Subcutaneous abdominal adipose tissue (tissue), 5 donors: ENCODE data around the gene PSTPIP1.

Experiments
- H3K27ac ChIP-seq: one replicate; pipeline ENCODE4 v1.7.0; 2013; ENCODE audit warnings: low read depth, mild to moderate bottlenecking, inconsistent platforms, low read length, moderate library complexity
- H3K27me3 ChIP-seq, 5 donors: one replicate each; pipeline ENCODE4 v1.7.0; 2013; ENCODE audit warnings: low read length in 5 of 5, inconsistent platforms in 1 of 5; ENCODE audit not compliant: control insufficient read depth in 5 of 5, insufficient read depth in 4 of 5
- H3K36me3 ChIP-seq, 5 donors: one replicate each; pipeline ENCODE4 v1.7.0; 2013; ENCODE audit warnings: low read length in 5 of 5; ENCODE audit not compliant: control insufficient read depth in 5 of 5, insufficient read depth in 5 of 5
- H3K4me1 ChIP-seq, 5 donors: one replicate each; pipeline ENCODE4 v1.7.0; 2013; ENCODE audit warnings: low read length in 5 of 5, mild to moderate bottlenecking in 3 of 5, moderate library complexity in 1 of 5; ENCODE audit not compliant: control insufficient read depth in 5 of 5, insufficient read depth in 5 of 5
- H3K4me3 ChIP-seq, 5 donors: one replicate each; pipeline ENCODE4 v1.7.0; 2013; ENCODE audit warnings: low read length in 5 of 5, low read depth in 1 of 5
- H3K9ac ChIP-seq, 5 donors: one replicate each; pipeline ENCODE4 v1.7.0; 2013; ENCODE audit warnings: low read length in 5 of 5, mild to moderate bottlenecking in 4 of 5, moderate library complexity in 3 of 5
- H3K9me3 ChIP-seq, 5 donors: one replicate each; pipeline ENCODE4 v1.7.0; 2013; ENCODE audit warnings: low read length in 5 of 5; ENCODE audit not compliant: control insufficient read depth in 5 of 5
- donor health status: healthy.
- donor health status: healthy.
- donor health status: healthy.
- donor health status: healthy.
- donor health status: healthy.

Gene PSTPIP1

DNA sequence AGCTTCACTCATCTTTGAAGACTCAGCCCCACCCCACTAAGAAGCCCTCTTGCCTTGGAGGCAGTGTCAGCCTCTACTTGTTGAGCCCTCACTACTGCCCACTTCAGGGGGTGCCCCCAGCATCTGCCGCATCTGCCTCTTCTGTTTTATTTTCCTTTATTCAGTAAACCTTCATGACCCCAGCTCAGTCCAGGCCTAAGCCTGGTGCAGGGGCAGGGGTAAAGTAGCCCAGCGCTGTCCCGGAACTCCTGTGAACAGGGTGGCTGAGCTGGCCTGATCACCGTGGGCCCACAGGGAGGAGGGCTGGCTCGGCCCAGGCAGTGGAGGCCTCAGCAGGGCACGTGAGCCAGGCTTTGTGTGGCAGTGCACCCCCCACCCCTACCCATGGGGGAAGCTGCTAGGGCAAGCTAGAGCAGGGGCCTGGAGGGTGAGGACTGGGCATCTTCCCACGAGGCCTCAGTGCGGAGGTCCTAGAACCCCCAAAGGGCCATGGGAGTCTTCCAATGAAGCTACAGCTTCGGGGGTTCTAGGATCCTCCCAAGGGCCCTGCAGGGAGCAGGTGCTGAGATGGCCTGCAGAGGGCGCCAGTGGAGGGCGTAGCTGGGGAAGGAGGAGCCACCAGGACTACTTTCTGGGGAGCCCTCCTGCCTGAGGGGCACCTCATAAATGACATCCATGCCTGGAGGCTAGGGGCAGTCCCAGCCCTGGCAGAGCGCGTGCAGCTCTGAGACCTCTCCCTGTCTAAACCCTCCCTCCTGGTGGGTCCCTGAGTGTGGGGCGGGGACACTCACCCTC is 40.0 kb downstream of the PSTPIP1 start:
- peak overlapping the region; percentile 41 for H3K27ac ChIP-seq
- peak overlapping the region in 3 of 5 donors; percentile 34 to 38 (median 34) for H3K9ac ChIP-seq
- H3K36me3 ChIP-seq: peaks cover 0 to 40% (median 17%) of the 10 kb centered on the region in 5 donors

DNA sequence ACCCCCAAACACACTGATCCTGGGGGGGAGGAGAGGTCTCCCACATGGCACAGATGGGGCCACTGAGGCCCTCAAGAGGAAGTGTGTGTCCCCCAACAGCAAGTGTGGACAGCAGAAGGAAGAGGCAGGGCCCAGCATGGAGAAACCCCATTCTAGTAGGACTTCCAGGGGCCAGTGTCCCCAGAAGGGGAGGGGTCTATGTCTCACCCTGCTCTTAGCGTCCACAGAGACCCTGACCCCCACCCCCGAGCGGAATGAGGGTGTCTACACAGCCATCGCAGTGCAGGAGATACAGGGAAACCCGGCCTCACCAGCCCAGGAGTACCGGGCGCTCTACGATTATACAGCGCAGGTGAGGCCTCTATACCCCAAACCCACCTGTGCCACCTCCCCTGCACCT is 40.7 kb downstream of the PSTPIP1 start:
- H3K36me3 ChIP-seq: peaks cover 0 to 40% (median 17%) of the 10 kb centered on the region in 5 donors
- H3K9me3 ChIP-seq: no peaks in the 10 kb centered on the region
- H3K9ac ChIP-seq: peak overlapping the region in 1 of 5 donors; percentile 34
- peak overlapping the region; percentile 41 for H3K27ac ChIP-seq
- no peak overlapping the region for H3K4me3 ChIP-seq
- H3K4me1 ChIP-seq: peaks cover 0 to 41% (median 33%) of the 10 kb centered on the region in 5 donors
- no peaks in the 10 kb centered on the region for H3K27me3 ChIP-seq

More for the DNA sequence above, 40.0 kb downstream of the PSTPIP1 start:
- no peak overlapping the region for H3K4me3 ChIP-seq
- H3K4me1 ChIP-seq: peaks cover 0 to 41% (median 33%) of the 10 kb centered on the region in 5 donors
- no peaks in the 10 kb centered on the region for H3K9me3 ChIP-seq
- H3K27me3 ChIP-seq: no peaks in the 10 kb centered on the region

GRCh38 chr15:77035999-77036471 is 41.1 kb downstream of the PSTPIP1 start:
- Histone ChIP-seq H3K4me1 (peaks cover 0 to 43% (median 33%) of the 10 kb centered on the region in 5 donors), H3K9me3 (no peaks in the 10 kb centered on the region), H3K27ac (peak overlapping the region; percentile 41), H3K4me3 (no peak overlapping the region), H3K36me3 (peaks cover 0 to 40% (median 17%) of the 10 kb centered on the region in 5 donors), H3K27me3 (no peaks in the 10 kb centered on the region), H3K9ac (no peak overlapping the region)

GRCh38 chr15:77036537-77037387 is 41.8 kb downstream of the PSTPIP1 start:
- Histone ChIP-seq H3K4me1 (peaks cover 0 to 44% (median 33%) of the 10 kb centered on the region in 5 donors), H3K36me3 (peaks cover 0 to 43% (median 17%) of the 10 kb centered on the region in 5 donors), H3K9me3 (no peaks in the 10 kb centered on the region), H3K9ac (no peak overlapping the region), H3K27me3 (no peaks in the 10 kb centered on the region), H3K27ac (peak overlapping the region; percentile 41), H3K4me3 (no peak overlapping the region)

- Histone ChIP-seq H3K36me3 (peaks cover 2 to 45% (median 24%) of the 10 kb centered on the region in 5 donors), H3K9me3 (no peaks in the 10 kb centered on the region), H3K27ac (peak overlapping the region; percentile 37), H3K27me3 (no peaks in the 10 kb centered on the region), H3K4me1 (peaks cover 0 to 46% (median 33%) of the 10 kb centered on the region in 5 donors), H3K4me3 (no peak overlapping the region), H3K9ac (no peak overlapping the region)
Observed at GRCh38 chr15:77037388-77038209, 42.7 kb downstream of the PSTPIP1 start.

- H3K27ac ChIP-seq: peak overlapping the region; percentile 69
Observed at GRCh38 chr15:77038312-77039216, 43.6 kb downstream of the PSTPIP1 start.

GRCh38 chr15:77039217-77039533 is 44.2 kb downstream of the PSTPIP1 start:
- Histone ChIP-seq H3K27ac (peak overlapping the region; percentile 69), H3K9me3 (no peaks in the 10 kb centered on the region), H3K4me3 (no peak overlapping the region), H3K36me3 (peaks cover 4 to 57% (median 38%) of the 10 kb centered on the region in 5 donors), H3K27me3 (no peaks in the 10 kb centered on the region), H3K4me1 (peaks cover 0 to 39% (median 26%) of the 10 kb centered on the region in 5 donors), H3K9ac (no peak overlapping the region)

More at GRCh38 chr15:77038312-77039216, 43.6 kb downstream of the PSTPIP1 start:
- H3K36me3 ChIP-seq: peaks cover 4 to 51% (median 32%) of the 10 kb centered on the region in 5 donors
- H3K9ac ChIP-seq: no peak overlapping the region
- H3K4me3 ChIP-seq: no peak overlapping the region
- H3K4me1 ChIP-seq: peaks cover 0 to 42% (median 24%) of the 10 kb centered on the region in 5 donors
- no peaks in the 10 kb centered on the region for H3K9me3 ChIP-seq
- no peaks in the 10 kb centered on the region for H3K27me3 ChIP-seq

DNA sequence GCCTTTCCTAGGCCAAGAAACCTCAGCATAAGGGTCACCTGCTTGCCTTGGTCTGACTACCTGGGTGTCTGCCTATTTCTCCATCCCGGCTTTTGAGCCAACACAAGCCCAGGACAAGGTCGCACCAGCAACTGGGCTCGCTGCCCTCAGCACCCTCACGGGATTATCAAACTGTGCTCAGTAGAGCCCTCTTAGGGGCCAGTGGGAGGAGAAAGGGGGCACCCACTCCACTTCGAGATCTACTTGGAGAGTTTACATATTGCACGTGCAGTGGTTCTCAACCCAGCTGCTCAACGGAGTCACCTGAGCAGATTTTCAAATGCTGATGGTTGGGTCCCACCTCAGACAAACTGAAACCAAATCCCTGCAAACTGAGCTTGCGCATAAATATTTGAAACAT is 44.9 kb downstream of the PSTPIP1 start:
- H3K36me3 ChIP-seq: peaks cover 4 to 60% (median 41%) of the 10 kb centered on the region in 5 donors
- no peaks in the 10 kb centered on the region for H3K9me3 ChIP-seq
- H3K27ac ChIP-seq: peak overlapping the region; percentile 69

More for the DNA sequence above, 44.9 kb downstream of the PSTPIP1 start:
- Histone ChIP-seq H3K4me1 (peaks cover 0 to 39% (median 31%) of the 10 kb centered on the region in 5 donors), H3K27me3 (no peaks in the 10 kb centered on the region), H3K9ac (no peak overlapping the region), H3K4me3 (no peak overlapping the region)
